Transverse colon (tissue), 4 donors: ENCODE data around the gene ZNF438. TPM values are rescaled to one million over a fixed set of nuclear protein-coding genes. Genes with fewer than 3 reads are reported as not detected.

Experiments used
- DNase-seq: peaks from one replicate; pipeline ENCODE4 v3.0.0-alpha.2; 2019
- H3K27ac ChIP-seq, 4 donors: fragments of 200-600 bp; sonication (generic); 2 replicates each; pipeline ENCODE4 v1.5.1; 2016 to 2018; ENCODE audit warnings: inconsistent platforms in 4 of 4
- H3K27me3 ChIP-seq: fragments of 200-600 bp; sonication (generic); 2 replicates; pipeline ENCODE4 v1.5.1; 2017; ENCODE audit warnings: inconsistent platforms
- H3K36me3 ChIP-seq, 4 donors: fragments of 200-600 bp; sonication (generic); 2 replicates each; pipeline ENCODE4 v1.5.1; 2017 to 2019; ENCODE audit warnings: inconsistent platforms in 4 of 4
- H3K4me1 ChIP-seq, 4 donors: fragments of 200-600 bp; sonication (generic); 2 replicates each; pipeline ENCODE4 v1.5.1; 2017 to 2020; ENCODE audit warnings: inconsistent platforms in 4 of 4
- H3K4me3 ChIP-seq, 4 donors: fragments of 200-600 bp; sonication (generic); 1 replicate in 1 of 4; 2 replicates in 3 of 4; pipeline versions ENCODE4 v1.5.1 to v1.6.1; 2017 to 2019; ENCODE audit warnings: inconsistent platforms in 4 of 4
- H3K9me3 ChIP-seq, 2 donors: fragments of 200-600 bp; sonication (generic); 2 replicates each; pipeline ENCODE4 v1.5.1; 2017 to 2019; ENCODE audit warnings: inconsistent platforms in 2 of 2
- EP300 ChIP-seq: sonication (generic); formaldehyde crosslinking; IDR thresholded peaks from one replicate; pipeline ENCODE4 v1.6.1; 2017; ENCODE audit warnings: antibody characterized with exemption, low read depth
- POLR2A ChIP-seq: fragments of 450-650 bp; IDR thresholded peaks from one replicate; pipeline ENCODE4 v1.6.1; 2016; ENCODE audit warnings: antibody characterized with exemption, mild to moderate bottlenecking, moderate library complexity
- POLR2AphosphoS5 ChIP-seq, 3 donors: sonication (generic); formaldehyde crosslinking; IDR thresholded peaks; one replicate each; pipeline ENCODE4 v1.6.1; 2016; ENCODE audit warnings: antibody characterized with exemption in 3 of 3
- WGBS, 2 donors: methylation state at CpG; one replicate each; pipeline ENCODE4 v1.1.5; 2018; ENCODE audit warnings: low coverage in 1 of 2; 5-methylcytosine and 5-hydroxymethylcytosine counted together
- in situ Hi-C, 4 donors: fragments of 200-750 bp; cut with MboI; loops; one replicate each; pipeline versions ENCODE4 v1.15.0 to v1.15.1; 2017; ENCODE audit warnings: low sequenced_read_pairs in 3 of 4, low pct_ligation_motif_present in 1 of 4, low pct_unique_long_range_greater_than_20kb in 1 of 4
- intact Hi-C: fragments of 100-400 bp; cut with DNase I; formaldehyde crosslinking; loops from one replicate; pipeline ENCODE4 v1.15.1; 2023; ENCODE audit warnings: low total_unique reads
- total RNA-seq, 4 donors: library from RNA; depleted of rRNA; stranded (reverse); fragments of >200 nt; gene quantifications; one replicate each; pipeline ENCODE4 v1.1.0, GENCODE V29; 2016
- TF ChIP-seq, protein P1 (sequence below), 5 experiments: fragments of 200-600 bp in 3 of 5; fragments of 450-650 bp in 2 of 5; sonication (generic) in 3 of 5; IDR thresholded peaks; 1 replicate in 2 of 5; 2 replicates in 3 of 5; pipeline ENCODE4 v1.5.1; 2016 to 2017; ENCODE audit warnings: antibody characterized with exemption in 5 of 5, inconsistent platforms in 3 of 5, mild to moderate bottlenecking in 2 of 5, moderate library complexity in 1 of 5

Gene ZNF438
- total RNA-seq, 4 donors from 2014 or later = 4.4 to 7.4 (median 6.4) TPM

GRCh38 chr10:30990351-30990750 lies 41.3 kb downstream of the ZNF438 start:
- Histone ChIP-seq H3K27me3 (no peaks in the 10 kb centered on the region), H3K4me1 (peaks cover 3 to 15% (median 6%) of the 10 kb centered on the region in 4 donors), H3K4me3 (no peak overlapping the region), H3K9me3 (peaks cover 0 to 8% of the 10 kb centered on the region in 2 donors), H3K36me3 (no peaks in the 10 kb centered on the region), H3K27ac (no peak overlapping the region)
- in situ Hi-C loops = no loop called here
- WGBS, 2 donors = 75 to 80% methylated on average over 2 of the region's 2 CpGs
- TF ChIP-seq POLR2A (no peak), POLR2AphosphoS5 (IDR thresholded peaks at IDR 0.05) (no peak)
- no peak for DNase-seq
- intact Hi-C loops = no loop called here

- Histone ChIP-seq H3K36me3 (no peaks in the 10 kb centered on the region), H3K4me1 (peaks cover 3 to 15% (median 6%) of the 10 kb centered on the region in 4 donors), H3K4me3 (no peak overlapping the region), H3K27ac (no peak overlapping the region), H3K27me3 (no peaks in the 10 kb centered on the region), H3K9me3 (no peaks in the 10 kb centered on the region)
- intact Hi-C loops (no loop called here), in situ Hi-C loops (no loop called here)
- TF ChIP-seq POLR2A = no peak
- no peak for TF ChIP-seq EP300
- no peak for TF ChIP-seq POLR2AphosphoS5 (IDR thresholded peaks at IDR 0.05)
- TF ChIP-seq, protein P1, sequence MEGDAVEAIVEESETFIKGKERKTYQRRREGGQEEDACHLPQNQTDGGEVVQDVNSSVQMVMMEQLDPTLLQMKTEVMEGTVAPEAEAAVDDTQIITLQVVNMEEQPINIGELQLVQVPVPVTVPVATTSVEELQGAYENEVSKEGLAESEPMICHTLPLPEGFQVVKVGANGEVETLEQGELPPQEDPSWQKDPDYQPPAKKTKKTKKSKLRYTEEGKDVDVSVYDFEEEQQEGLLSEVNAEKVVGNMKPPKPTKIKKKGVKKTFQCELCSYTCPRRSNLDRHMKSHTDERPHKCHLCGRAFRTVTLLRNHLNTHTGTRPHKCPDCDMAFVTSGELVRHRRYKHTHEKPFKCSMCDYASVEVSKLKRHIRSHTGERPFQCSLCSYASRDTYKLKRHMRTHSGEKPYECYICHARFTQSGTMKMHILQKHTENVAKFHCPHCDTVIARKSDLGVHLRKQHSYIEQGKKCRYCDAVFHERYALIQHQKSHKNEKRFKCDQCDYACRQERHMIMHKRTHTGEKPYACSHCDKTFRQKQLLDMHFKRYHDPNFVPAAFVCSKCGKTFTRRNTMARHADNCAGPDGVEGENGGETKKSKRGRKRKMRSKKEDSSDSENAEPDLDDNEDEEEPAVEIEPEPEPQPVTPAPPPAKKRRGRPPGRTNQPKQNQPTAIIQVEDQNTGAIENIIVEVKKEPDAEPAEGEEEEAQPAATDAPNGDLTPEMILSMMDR (IDR thresholded peaks at IDR 0.05) = no peak
- WGBS, 2 donors = 60 to 62% methylated on average over 1 of the region's 1 CpG
- DNase-seq = no peak
Observed at GRCh38 chr10:30988831-30989435, 42.7 kb downstream of the ZNF438 start.

GRCh38 chr10:30987463-30987862 lies 44.2 kb downstream of the ZNF438 start:
- Histone ChIP-seq H3K27me3 (no peaks in the 10 kb centered on the region), H3K4me1 (peaks cover 3 to 9% (median 5%) of the 10 kb centered on the region in 4 donors), H3K9me3 (no peaks in the 10 kb centered on the region), H3K27ac (no peak overlapping the region), H3K4me3 (no peak overlapping the region), H3K36me3 (no peaks in the 10 kb centered on the region)
- intact Hi-C loops (no loop called here), in situ Hi-C loops (no loop called here)
- TF ChIP-seq, protein P1 (IDR thresholded peaks at IDR 0.05) = no peak
- no peak for TF ChIP-seq POLR2A
- TF ChIP-seq EP300 = no peak
- no peak for TF ChIP-seq POLR2AphosphoS5 (IDR thresholded peaks at IDR 0.05)
- WGBS, 2 donors = 81 to 87% methylated on average over 3 to 5 of the region's 5 CpGs
- no peak for DNase-seq

GRCh38 chr10:30986053-30986555 lies 45.6 kb downstream of the ZNF438 start:
- no peaks in the 10 kb centered on the region for H3K36me3 ChIP-seq
- no peaks in the 10 kb centered on the region for H3K9me3 ChIP-seq
- TF ChIP-seq EP300 (no peak), POLR2A (no peak), POLR2AphosphoS5 (IDR thresholded peaks at IDR 0.05) (no peak)
- TF ChIP-seq, protein P1 (IDR thresholded peaks at IDR 0.05) = no peak
- no peak overlapping the region for H3K27ac ChIP-seq
- intact Hi-C loops (no loop called here), in situ Hi-C loops (no loop called here)
- DNase-seq = no peak
- peaks cover 0 to 6% (median 5%) of the 10 kb centered on the region in 4 donors for H3K4me1 ChIP-seq
- no peaks in the 10 kb centered on the region for H3K27me3 ChIP-seq
- 64 to 85% methylated on average over 3 of the region's 3 CpGs for WGBS, 2 donors
- H3K4me3 ChIP-seq = no peak overlapping the region

DNA sequence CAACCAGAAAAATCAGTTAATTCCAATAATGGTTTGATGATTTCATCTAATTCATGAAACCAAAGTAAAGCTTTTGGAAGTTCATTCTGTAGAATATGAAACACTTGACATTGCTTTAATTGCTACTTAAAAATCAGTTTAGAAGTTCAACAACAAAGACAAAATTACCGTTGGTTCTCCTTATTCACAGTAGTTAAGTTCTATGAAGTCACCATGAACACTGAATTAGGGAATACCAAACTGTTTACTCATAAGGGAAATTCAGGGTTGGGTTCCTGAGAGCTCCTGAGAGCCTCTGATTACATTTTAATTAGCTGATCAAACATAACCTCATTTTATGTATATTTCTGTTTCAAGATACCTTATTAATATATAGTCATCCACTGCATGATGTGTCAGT lies 46.2 kb downstream of the ZNF438 start:
- no peak overlapping the region for H3K27ac ChIP-seq
- in situ Hi-C loops = no loop called here

More for the DNA sequence above, 46.2 kb downstream of the ZNF438 start:
- 68 to 89% methylated on average over 1 of the region's 1 CpG for WGBS, 2 donors
- DNase-seq = no peak
- Histone ChIP-seq H3K4me3 (no peak overlapping the region), H3K36me3 (no peaks in the 10 kb centered on the region), H3K4me1 (peaks cover 0 to 11% (median 6%) of the 10 kb centered on the region in 4 donors), H3K27me3 (no peaks in the 10 kb centered on the region), H3K9me3 (no peaks in the 10 kb centered on the region)
- TF ChIP-seq POLR2AphosphoS5 (IDR thresholded peaks at IDR 0.05) = no peak
- no peak for TF ChIP-seq EP300
- intact Hi-C loops = no loop called here
